ENCODE measurements around the gene PPP1R2B.

The PPP1R2B gene

DNA sequence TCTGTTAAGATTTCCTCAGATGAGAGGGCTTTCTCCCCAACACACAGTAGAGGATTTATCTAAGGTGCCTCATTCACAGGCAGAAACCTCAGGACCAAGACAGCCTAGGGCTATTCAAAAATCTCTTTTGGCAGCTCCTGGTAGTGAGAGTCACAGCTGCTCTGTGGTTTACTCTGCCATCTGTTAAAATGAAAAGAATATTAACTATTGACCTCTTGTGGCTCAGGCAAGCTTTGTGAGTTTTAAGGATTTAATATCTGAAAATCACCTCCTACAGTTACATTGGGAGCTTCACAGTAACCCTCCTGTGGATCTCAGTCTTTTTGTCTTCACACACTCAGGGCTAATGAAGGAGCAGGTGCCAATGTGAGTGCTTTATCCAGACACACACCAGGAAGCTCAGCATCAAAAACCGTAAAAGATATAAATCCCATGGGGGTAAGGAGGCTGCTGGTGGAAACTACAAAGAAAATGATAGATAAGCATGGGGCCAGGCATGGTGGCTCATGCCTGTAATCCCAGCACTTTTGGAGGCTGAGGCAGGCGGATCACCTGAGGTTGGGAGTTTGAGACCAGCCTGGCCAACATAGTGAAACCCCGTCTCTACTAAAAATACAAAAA, 29.7 kb downstream of the PPP1R2B start:
- no peak for DNase-seq (ENCODE audit: low spot score)

DNA sequence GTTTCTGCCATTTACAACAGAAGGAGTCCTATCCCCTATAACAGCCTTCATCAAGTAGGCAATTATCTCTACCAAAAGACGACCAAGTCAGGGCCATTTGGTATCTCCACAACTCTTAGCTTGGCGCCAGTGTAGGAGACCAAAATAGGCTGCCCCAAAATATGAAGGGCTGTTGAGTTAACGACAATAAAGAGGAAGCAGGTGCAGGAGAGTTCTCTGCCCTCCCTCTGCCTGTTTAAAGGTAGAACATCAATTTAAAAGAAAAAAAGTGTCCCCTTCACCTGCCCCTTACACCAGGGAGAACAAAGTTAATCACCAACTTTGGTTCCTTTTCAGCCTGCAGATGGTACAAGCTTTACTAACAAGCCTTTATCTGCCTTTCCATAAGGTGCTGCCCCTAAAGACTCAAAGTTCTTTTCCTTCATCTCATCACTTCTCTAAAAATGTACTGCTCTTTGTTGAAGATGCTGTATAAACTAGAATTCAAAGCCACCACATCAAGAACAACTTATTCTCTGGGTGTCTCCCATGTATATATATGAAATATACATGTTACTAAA, 33.3 kb downstream of the PPP1R2B start:
- DNase-seq (ENCODE audit: low spot score): no peak

DNA sequence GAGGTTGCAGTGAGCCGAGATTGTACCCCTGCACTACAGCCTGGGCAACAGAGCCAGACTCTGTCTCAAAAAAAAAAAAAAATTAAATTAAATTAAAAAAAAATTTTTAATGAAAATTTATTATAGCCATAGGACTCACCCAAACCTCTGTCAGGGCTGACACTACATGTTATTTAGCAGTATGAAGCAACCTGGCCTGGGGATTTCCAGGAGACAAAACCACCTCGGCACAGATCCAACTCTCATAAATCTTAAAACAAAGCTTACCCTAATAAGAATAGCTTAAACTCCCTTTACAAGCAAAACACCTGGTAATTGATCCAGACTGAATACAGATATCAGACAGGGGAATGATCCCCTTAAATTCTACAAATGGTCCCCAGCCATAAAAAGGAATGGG, 38.4 kb downstream of the PPP1R2B start:
- no peak for DNase-seq (ENCODE audit: low spot score)

DNA sequence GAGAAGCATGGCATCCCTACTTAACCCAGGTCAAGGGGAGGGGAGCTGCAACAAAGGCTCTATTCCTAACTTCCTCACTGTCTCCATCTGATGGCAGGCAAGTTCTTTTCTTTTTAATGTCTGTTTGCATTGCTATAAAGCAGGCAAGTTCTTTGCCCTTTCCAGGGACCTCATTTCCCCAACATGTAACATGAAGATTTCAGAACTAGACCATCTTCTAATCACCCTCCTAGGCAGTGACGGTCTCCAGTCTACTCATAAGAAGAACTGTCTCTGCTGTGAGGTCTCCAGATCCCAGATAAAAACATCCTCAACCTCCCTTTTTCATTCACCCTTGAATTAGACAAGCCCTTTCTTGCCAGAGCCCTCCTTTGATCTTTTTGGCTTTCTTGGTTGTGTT, 42.1 kb downstream of the PPP1R2B start:
- DNase-seq (ENCODE audit: low spot score): no peak

DNA sequence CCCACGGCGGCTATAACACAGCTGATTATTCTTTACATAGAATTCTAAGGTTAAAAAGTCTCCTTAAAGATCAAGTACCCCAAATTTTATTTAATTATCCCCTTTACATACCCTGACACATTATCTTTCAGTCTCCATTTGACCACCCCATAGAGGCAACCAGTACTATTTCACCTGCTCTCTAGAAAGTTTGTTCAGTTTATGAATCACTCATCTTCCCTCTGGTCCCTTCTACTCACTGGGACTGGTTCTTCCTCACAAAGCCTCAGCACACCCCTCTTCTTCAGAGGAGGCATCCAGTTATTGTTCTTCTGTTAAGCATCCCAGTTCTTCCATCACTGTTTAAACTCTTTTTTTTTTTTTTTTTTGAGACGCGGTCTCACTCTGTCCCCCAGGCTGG, 42.8 kb downstream of the PPP1R2B start:
- DNase-seq (ENCODE audit: low spot score): no peak

DNA sequence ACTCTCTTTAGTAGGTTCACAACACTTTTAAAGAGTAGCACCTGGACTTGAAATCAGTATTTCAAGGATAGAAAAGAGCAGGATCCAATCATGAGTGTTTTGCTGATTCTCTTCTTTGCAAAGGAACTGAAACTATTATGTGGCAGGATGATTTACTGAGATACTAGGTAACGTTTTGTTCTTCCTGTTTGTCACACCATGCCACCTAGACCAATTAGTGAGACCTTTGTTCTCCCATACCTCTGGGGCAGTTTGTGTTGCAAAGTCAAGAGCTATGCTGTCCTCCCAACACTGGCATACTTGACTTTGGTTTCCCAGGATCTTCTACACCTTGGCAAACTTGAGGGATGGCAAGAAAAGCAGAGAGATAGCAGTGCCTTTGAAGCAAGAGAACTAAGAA, 43.4 kb downstream of the PPP1R2B start:
- no peak for DNase-seq (ENCODE audit: low spot score)

DNA sequence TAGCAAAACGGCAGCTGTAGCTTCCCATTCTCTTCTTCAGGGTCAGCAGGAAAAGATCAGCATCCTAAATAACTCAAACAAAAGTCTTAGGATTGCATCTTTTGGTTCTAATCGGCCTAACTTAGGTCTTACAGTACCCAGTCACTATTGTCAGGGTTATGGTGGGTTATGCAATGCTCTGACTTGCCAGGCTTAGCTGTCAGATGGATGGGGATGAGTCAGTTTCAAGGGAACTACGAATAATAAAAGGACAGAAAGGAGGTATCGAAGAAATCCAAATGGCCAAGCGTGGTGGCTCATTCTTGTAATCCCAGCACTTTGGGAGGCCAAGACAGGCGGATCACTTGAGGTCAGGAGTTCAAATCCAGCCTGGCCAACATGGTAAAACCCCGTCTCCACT, 46.5 kb downstream of the PPP1R2B start:
- DNase-seq (ENCODE audit: low spot score): no peak
